K562 (cell line): Measurements from ENCODE around the gene FASTKD2. TPM values are rescaled to one million over a fixed set of nuclear protein-coding genes. Genes with fewer than 3 reads are reported as not detected.

Source experiments
- ATAC-seq: fragments of 200-7000 bp; cut with Tn5 transposase; 3 replicates; pipeline ENCODE4 v1.9.1; 2020; ENCODE audit warnings: moderate library complexity
- BruUV-seq: library from RNA; stranded (reverse); fragments of 400-500 nt; replicated peaks from 2 replicates; lab custom pipeline; 2021; lab: Mats Ljungman, UMichigan
- CTCF ChIA-PET: fragments of 300-600 bp; formaldehyde crosslinking; extraction: SDS; loops from one replicate; lab custom pipeline; 2021; ENCODE audit warnings: low intra/inter-chr PET ratio; lab: Yijun Ruan, JAX
- POLR2A ChIA-PET: fragments of 300-600, 350-650 bp; sonication (Branson Sonifier 250); formaldehyde crosslinking; extraction: SDS; loops from one replicate; lab custom pipeline; 2021; ENCODE audit warnings: antibody characterized with exemption, inconsistent platforms; lab: Yijun Ruan, JAX
- DNase-seq, 4 experiments: peaks; one replicate each; pipeline versions ENCODE4 v3.0.0 to v3.0.0-alpha.2; 2011 to 2018; ENCODE audit warnings: low spot score in 3 of 4, mixed read lengths in 3 of 4; ENCODE audit errors: extremely low read depth in 1 of 4
- FAIRE-seq: peaks from 2 replicates; lab custom pipeline; 2011; peaks lifted over from hg19 to GRCh38; lab: Jason Lieb, UNC
- H2AFZ ChIP-seq: 2 replicates; pipeline ENCODE4 v1.6.0; 2011; ENCODE audit warnings: low read depth, low read length, control low read depth, inconsistent platforms
- H3K27ac ChIP-seq: fragments of 200-600 bp; 3 replicates; pipeline ENCODE4 v1.8.0; 2011; ENCODE audit warnings: low read depth, mild to moderate bottlenecking, control low read depth, inconsistent platforms, low read length, moderate library complexity, mixed read lengths; ENCODE audit errors: extremely low read depth
- H3K27me3 ChIP-seq, 2 experiments: fragments of 300-600 bp in 1 of 2; 2 replicates in 1 of 2; 3 replicates in 1 of 2; pipeline versions ENCODE4 v1.6.0 to v1.8.0; 2011; ENCODE audit warnings: inconsistent platforms in 2 of 2, low read length in 2 of 2, mild to moderate bottlenecking in 1 of 2, mixed read lengths in 1 of 2, moderate library complexity in 1 of 2; ENCODE audit not compliant: control insufficient read depth in 2 of 2, insufficient read depth in 2 of 2
- H3K36me3 ChIP-seq: fragments of 300-600 bp; 3 replicates; pipeline ENCODE4 v1.8.0; 2011; ENCODE audit warnings: mild to moderate bottlenecking, low read length, inconsistent platforms; ENCODE audit not compliant: control insufficient read depth, insufficient read depth
- H3K4me1 ChIP-seq, 2 experiments: fragments of 200-600 bp in 1 of 2; replicated peaks in 1 of 2; 2 replicates in 1 of 2; 3 replicates in 1 of 2; pipeline versions ENCODE4 v1.5.1 to v1.8.0; 2011; ENCODE audit warnings: inconsistent platforms in 2 of 2, low read length in 2 of 2, mild to moderate bottlenecking in 1 of 2, mixed read lengths in 1 of 2, moderate library complexity in 1 of 2; ENCODE audit not compliant: control insufficient read depth in 2 of 2, insufficient read depth in 2 of 2
- H3K4me2 ChIP-seq: 2 replicates; pipeline ENCODE4 v1.6.1; 2011; ENCODE audit warnings: low read length, control low read depth, inconsistent platforms, mixed read lengths; ENCODE audit not compliant: insufficient read depth
- H3K4me3 ChIP-seq: fragments of 200-600 bp; sonication (generic), shearing (Covaris generic); 2 replicates; pipeline ENCODE4 v1.5.1; 2016; ENCODE audit warnings: control low read depth, inconsistent platforms
- H3K79me2 ChIP-seq: fragments of 200-600 bp; 3 replicates; pipeline ENCODE4 v1.8.0; 2011; ENCODE audit warnings: low read length, inconsistent platforms; ENCODE audit not compliant: control insufficient read depth, insufficient read depth
- H3K9ac ChIP-seq, 2 experiments: 2 replicates each; pipeline versions ENCODE4 v1.6.0 to v1.6.1; 2011; ENCODE audit warnings: low read depth in 2 of 2, low read length in 2 of 2, control low read depth in 1 of 2, inconsistent platforms in 1 of 2, mild to moderate bottlenecking in 1 of 2, mixed read lengths in 1 of 2; ENCODE audit not compliant: insufficient read depth in 1 of 2
- H3K9me1 ChIP-seq: one replicate; pipeline ENCODE4 v1.6.0; 2011; ENCODE audit warnings: inconsistent platforms, mild to moderate bottlenecking, low read length, moderate library complexity; ENCODE audit not compliant: control insufficient read depth, insufficient read depth
- H3K9me3 ChIP-seq: replicated peaks from 2 replicates; pipeline ENCODE4 v1.5.1; 2011; ENCODE audit warnings: low read depth, low read length, inconsistent platforms; ENCODE audit not compliant: control insufficient read depth, insufficient read depth
- H4K20me1 ChIP-seq: replicated peaks from 2 replicates; pipeline ENCODE4 v1.6.1; 2011; ENCODE audit warnings: low read length, inconsistent platforms, mixed read lengths; ENCODE audit not compliant: control insufficient read depth, insufficient read depth
- KDM1A ChIP-seq, 2 experiments: fragments of 450-650 bp; IDR thresholded peaks; 2 replicates each; pipeline ENCODE4 v1.6.1; 2016; ENCODE audit warnings: mild to moderate bottlenecking in 2 of 2
- KLF13 ChIP-seq: fragments of 450-650 bp; IDR thresholded peaks from 2 replicates; pipeline ENCODE4 v1.6.1; 2016; ENCODE audit warnings: missing genetic modification characterization, low read depth, mild to moderate bottlenecking, missing compliant biosample characterization, moderate library complexity, borderline replicate concordance
- NCOA2 ChIP-seq, 2 experiments: fragments of 450-650 bp; IDR thresholded peaks; 2 replicates each; pipeline ENCODE4 v1.6.1; 2018; ENCODE audit warnings: mild to moderate bottlenecking in 2 of 2, moderate library complexity in 1 of 2; ENCODE audit not compliant: partially characterized antibody in 2 of 2
- OTX1 ChIP-seq: fragments of 450-650 bp; formaldehyde crosslinking; IDR thresholded peaks from 2 replicates; pipeline ENCODE4 v1.4.0; 2022; ENCODE audit warnings: mild to moderate bottlenecking
- RB1 ChIP-seq: fragments of 450-650 bp; IDR thresholded peaks from 2 replicates; pipeline ENCODE4 v1.6.1; 2017; ENCODE audit warnings: low read depth, mild to moderate bottlenecking
- ZNF76 ChIP-seq: fragments of 250-450 bp; sonication (Bioruptor Pico); IDR thresholded peaks from 2 replicates; pipeline ENCODE4 v1.4.0; 2020; ENCODE audit warnings: mild to moderate bottlenecking, moderate library complexity, borderline replicate concordance
- ZNF780A ChIP-seq: fragments of 250-450 bp; sonication (Bioruptor Pico); IDR thresholded peaks from 2 replicates; pipeline ENCODE4 v1.5.0; 2021; ENCODE audit warnings: mild to moderate bottlenecking
- WGBS: fragments of 100-300 bp; shearing (Covaris generic); methylation state at CpG from one replicate; pipeline ENCODE4 v1.1.6; 2016; ENCODE audit warnings: low coverage, mixed read lengths; ENCODE audit not compliant: insufficient coverage; ENCODE audit errors: missing lambda C conversion rate; 5-methylcytosine and 5-hydroxymethylcytosine counted together
- in situ Hi-C: fragments of 300-500 bp; cut with MboI; formaldehyde crosslinking; loops from 4 replicates; pipeline ENCODE4 v1.15.0; 2018; ENCODE audit warnings: inconsistent platforms, mixed read lengths
- intact Hi-C: fragments of 100-400 bp; cut with micrococcal nuclease; formaldehyde crosslinking; loops from 2 replicates; pipeline ENCODE4 v1.14.2; 2022
- polyA plus RNA-seq, 8 experiments: library from polyadenylated mRNA; depleted of rRNA in 4 of 8; stranded (reverse) in 5 of 8; unstranded in 3 of 8; fragments of >200 nt; fragmentation: Nextera tagmentation in 2 of 8; fragmentation: Illumina TruSeq in 1 of 8; extraction: Ambion mirVana in 2 of 8; extraction: Trizol in 1 of 8; gene quantifications; 2 replicates each; pipeline versions ENCODE4 v1.2.1 to v1.2.3, GENCODE V29; 2011 to 2014; ENCODE audit warnings: inconsistent platforms in 1 of 8, missing spikeins in 1 of 8
- total RNA-seq, 7 experiments: library from RNA; depleted of rRNA in 6 of 7; stranded (reverse); fragments of >200 nt in 6 of 7; fragmentation: Illumina TruSeq in 2 of 7; extraction: Trizol in 2 of 7; gene quantifications; 2 replicates each; pipeline versions ENCODE4 v1.2.1 to v1.2.3, GENCODE V29; 2011 to 2021; ENCODE audit warnings: low replicate concordance in 1 of 7
- TF ChIP-seq, protein P1 (sequence below): fragments of 450-650 bp; formaldehyde crosslinking; conservative IDR thresholded peaks from 2 replicates; pipeline ENCODE4 v1.4.0; 2022; ENCODE audit warnings: mild to moderate bottlenecking, missing genetic modification characterization

FASTKD2 gene
- total and polyA plus RNA-seq, 9 of the 15 experiments (the other 6 are each of a cell fraction or from before 2014, with no cell fraction given) = 20.8 to 90.6 (median 39.1) TPM

DNA sequence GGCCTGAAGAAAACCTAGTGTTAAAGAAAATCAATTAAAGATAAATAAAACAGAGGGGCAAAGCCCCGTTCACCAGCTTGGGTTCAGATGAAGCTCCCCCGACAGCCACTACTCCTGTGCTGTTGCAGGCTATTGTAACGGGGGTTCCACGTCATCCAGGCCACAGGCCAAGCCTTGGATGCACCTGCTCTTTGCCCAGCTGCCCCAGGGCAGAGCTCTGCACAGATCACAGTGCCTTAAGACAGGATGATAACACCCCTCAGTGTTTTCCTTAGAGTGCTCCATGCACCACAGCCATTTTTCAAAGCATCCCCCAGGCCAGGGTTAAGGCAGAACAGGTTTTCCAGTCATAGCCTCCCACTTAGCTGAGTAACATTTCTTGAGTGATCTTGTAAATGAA, 32.0 kb downstream of the FASTKD2 start:
- FAIRE-seq = no peak
- CTCF ChIA-PET = no interaction called here

More for the DNA sequence above, 32.0 kb downstream of the FASTKD2 start:
- intact Hi-C loops = no loop called here
- Histone ChIP-seq H4K20me1 (no peaks in the 10 kb centered on the region), H3K36me3 (peaks cover 9% of the 10 kb centered on the region; the same call in 2 of the 3 replicates), H3K9me3 (no peaks in the 10 kb centered on the region), H3K4me3 (no peak overlapping the region), H3K4me2 (no peak overlapping the region), H3K9ac (no peak overlapping the region), H2AFZ (no peak overlapping the region), H3K79me2 (no peaks in the 10 kb centered on the region), H3K9me1 (no peaks in the 10 kb centered on the region), H3K4me1 (no peaks in the 10 kb centered on the region), H3K27ac (no peak overlapping the region), H3K27me3 (no peaks in the 10 kb centered on the region)
- TF ChIP-seq KDM1A (IDR thresholded peaks at IDR 0.05) = no peak
- no peak for TF ChIP-seq KLF13 (tag)
- TF ChIP-seq OTX1 (CRISPR knock-in tag) = no peak
- TF ChIP-seq, protein P1, sequence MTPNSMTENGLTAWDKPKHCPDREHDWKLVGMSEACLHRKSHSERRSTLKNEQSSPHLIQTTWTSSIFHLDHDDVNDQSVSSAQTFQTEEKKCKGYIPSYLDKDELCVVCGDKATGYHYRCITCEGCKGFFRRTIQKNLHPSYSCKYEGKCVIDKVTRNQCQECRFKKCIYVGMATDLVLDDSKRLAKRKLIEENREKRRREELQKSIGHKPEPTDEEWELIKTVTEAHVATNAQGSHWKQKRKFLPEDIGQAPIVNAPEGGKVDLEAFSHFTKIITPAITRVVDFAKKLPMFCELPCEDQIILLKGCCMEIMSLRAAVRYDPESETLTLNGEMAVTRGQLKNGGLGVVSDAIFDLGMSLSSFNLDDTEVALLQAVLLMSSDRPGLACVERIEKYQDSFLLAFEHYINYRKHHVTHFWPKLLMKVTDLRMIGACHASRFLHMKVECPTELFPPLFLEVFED (CRISPR knock-in tag) = no peak
- TF ChIP-seq ZNF780A (CRISPR knock-in tag) = no peak
- TF ChIP-seq RB1 = no peak
- no peak for TF ChIP-seq ZNF76
- no peak for TF ChIP-seq NCOA2 (IDR thresholded peaks at IDR 0.05; ENCODE audit: partially characterized antibody in 2 of 2)
- DNase-seq (no peak), ATAC-seq (no peak)
- no TSS peak for BruUV-seq
- 85% methylated on average over 4 of the region's 4 CpGs for WGBS
- POLR2A ChIA-PET = interaction anchor here (1.0 kb wide), 1 partner anchor 8 kb away, joined by 4 read pairs; no protein-coding TSS in a partner anchor
- in situ Hi-C loops = loop anchor here (10.0 kb wide), 1 partner anchor 677 kb away; no protein-coding TSS in a partner anchor
